ENCODE results near the gene OPN1MW2.
"Not testable (repeated sequence)": the region's sequence is repeated elsewhere in the genome, so short reads cannot be mapped to it uniquely, and the experiment has no call there.

OPN1MW2 gene

DNA sequence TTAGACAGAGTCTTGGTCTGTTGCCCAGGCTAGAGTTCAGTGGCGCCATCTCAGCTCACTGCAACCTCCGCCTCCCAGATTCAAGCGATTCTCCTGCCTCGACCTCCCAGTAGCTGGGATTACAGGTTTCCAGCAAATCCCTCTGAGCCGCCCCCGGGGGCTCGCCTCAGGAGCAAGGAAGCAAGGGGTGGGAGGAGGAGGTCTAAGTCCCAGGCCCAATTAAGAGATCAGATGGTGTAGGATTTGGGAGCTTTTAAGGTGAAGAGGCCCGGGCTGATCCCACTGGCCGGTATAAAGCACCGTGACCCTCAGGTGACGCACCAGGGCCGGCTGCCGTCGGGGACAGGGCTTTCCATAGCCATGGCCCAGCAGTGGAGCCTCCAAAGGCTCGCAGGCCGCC, at the start of gene OPN1MW2:
OPN1MW2 (plus strand) TSS at position 301 of the 400 bp plus-strand sequence; CDS start at position 361, 60 bp downstream.
- DNase-seq (ENCODE audit: low read depth); H3K4me3 ChIP-seq (ENCODE audit: low read depth, low read length): not testable (repeated sequence)

DNA sequence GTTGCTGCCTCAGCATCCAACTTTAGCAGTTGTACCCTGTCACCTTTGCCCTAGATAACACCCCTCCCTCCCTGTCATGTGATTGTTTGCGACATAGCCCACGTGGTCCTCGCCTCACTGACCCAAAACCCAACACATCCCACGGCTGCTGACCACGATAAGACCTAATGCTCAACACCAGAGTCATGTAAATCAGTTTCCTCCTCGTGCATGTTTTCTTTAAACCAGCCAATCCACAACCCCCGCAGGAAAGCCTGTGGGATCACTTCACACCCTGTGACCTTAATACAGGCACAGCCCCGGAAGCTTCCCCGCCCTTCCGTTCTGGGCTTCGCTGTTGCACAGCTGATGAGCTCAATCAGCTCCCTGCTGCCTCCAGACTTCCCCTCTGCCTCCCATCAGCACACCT, 47.0 kb upstream of the OPN1MW2 start:
- not testable (repeated sequence) for H3K4me3 ChIP-seq (ENCODE audit: low read depth, low read length); DNase-seq (ENCODE audit: low read depth)

DNA sequence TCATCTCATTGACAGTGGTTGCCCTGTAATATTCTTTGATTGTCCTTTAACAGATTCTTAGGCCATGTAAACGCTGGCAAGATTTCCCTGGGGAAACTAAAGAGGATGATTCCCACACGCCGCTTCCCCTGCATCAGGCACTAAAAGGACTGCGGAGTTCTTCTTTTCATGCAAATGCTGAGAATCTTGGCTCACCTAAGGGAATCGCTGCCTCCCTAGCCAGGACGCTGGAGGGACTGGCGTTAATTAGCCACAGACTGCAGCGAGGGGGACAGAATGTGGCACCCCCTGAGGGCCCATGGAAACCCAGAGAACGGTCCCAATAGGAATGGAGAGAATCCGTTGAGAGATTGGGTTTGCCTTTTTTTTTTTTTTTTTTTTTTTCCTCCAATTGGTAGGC, 45.2 kb upstream of the OPN1MW2 start:
- H3K4me3 ChIP-seq (ENCODE audit: low read depth, low read length); DNase-seq (ENCODE audit: low read depth): not testable (repeated sequence)

DNA sequence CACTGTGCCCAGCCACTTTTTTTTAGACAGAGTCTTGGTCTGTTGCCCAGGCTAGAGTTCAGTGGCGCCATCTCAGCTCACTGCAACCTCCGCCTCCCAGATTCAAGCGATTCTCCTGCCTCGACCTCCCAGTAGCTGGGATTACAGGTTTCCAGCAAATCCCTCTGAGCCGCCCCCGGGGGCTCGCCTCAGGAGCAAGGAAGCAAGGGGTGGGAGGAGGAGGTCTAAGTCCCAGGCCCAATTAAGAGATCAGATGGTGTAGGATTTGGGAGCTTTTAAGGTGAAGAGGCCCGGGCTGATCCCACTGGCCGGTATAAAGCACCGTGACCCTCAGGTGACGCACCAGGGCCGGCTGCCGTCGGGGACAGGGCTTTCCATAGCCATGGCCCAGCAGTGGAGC, 37.3 kb upstream of the OPN1MW2 start, which contains the start of gene OPN1MW:
OPN1MW (plus strand) TSS at position 301 of the 400 bp plus-strand sequence; CDS start at position 383, 82 bp downstream.
- H3K4me3 ChIP-seq (ENCODE audit: low read depth, low read length); DNase-seq (ENCODE audit: low read depth): not testable (repeated sequence)

DNA sequence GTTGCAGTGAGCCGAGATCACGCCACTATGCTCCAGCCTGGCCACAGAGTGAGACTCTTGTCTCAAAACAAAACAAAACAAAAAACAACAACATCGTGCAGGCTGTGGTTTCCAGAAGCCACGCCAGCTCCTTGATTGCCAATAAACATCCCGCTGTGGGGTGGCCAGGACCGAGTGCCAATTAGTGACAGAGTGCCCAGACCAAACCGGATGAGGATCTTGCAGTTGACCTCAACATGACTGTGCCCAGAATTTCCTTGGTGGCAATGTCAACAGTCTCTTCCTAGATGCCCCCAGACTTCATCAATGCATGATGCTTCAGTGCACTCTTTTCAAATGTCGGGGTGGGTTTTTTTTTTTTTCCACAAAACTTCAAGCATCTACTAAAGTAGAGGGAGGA, 35.8 kb upstream of the OPN1MW2 start:
- H3K4me3 ChIP-seq (ENCODE audit: low read depth, low read length); DNase-seq (ENCODE audit: low read depth): not testable (repeated sequence)

DNA sequence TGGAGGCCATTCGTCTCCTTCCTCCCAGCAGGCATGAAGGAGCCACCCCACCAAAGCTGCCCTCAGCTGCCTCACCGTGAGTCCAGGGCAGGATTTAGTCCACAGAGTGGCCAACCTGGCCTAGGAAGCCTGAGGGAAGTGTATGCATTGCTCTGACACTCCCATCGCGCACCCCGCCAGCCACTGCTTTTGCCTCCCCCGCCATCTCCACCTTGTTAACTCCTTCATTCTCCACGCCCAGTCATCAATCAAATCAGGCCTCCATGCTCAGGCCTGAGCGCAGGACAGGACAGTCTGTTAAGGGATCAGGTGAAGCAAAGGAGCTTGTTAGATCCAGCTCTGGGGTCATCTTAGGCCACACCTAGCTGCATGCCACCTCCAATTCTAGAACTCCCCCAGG, 26.7 kb upstream of the OPN1MW2 start:
- not testable (repeated sequence) for DNase-seq (ENCODE audit: low read depth); H3K4me3 ChIP-seq (ENCODE audit: low read depth, low read length)

DNA sequence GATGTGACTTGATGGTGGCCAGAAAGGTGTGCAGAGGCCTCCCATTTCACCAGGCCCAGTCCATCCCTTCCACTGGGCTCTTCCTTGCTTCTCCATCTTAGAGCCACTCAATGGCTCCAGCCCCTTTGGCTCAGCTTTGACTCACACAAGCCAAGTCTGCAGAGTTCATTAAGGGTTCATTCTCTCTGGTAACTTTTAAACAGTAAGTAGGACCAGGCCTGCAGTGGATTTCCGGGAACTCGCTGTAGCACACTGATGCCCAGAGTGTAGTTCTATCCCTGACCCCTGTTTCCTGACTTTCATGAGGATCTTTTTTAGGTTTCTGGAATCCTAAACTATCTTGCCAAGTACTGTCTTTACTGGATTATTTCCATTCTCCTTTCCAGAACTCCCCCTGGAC, 25.2 kb upstream of the OPN1MW2 start:
- H3K4me3 ChIP-seq (ENCODE audit: low read depth, low read length); DNase-seq (ENCODE audit: low read depth): not testable (repeated sequence)

DNA sequence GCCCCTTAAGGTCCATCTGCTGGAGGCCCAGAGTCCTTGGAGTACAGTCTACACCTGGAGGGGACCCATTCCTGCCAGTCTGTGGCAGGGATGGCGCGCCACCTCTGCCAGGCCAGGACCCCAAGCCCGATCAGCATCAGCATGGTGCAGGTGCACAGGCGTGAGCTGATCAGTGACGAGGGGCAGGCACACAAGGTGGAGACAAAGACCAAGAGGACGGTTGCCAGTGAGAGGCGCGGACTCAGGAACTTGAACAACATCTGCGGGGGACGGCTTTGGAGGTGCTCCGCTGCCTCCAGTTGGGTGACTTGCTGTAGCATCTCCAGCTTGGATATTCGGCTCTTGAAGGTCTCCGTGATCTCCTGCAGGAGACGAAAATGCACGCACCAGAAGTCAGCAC, 23.1 kb upstream of the OPN1MW2 start:
- not testable (repeated sequence) for H3K4me3 ChIP-seq (ENCODE audit: low read depth, low read length); DNase-seq (ENCODE audit: low read depth)

DNA sequence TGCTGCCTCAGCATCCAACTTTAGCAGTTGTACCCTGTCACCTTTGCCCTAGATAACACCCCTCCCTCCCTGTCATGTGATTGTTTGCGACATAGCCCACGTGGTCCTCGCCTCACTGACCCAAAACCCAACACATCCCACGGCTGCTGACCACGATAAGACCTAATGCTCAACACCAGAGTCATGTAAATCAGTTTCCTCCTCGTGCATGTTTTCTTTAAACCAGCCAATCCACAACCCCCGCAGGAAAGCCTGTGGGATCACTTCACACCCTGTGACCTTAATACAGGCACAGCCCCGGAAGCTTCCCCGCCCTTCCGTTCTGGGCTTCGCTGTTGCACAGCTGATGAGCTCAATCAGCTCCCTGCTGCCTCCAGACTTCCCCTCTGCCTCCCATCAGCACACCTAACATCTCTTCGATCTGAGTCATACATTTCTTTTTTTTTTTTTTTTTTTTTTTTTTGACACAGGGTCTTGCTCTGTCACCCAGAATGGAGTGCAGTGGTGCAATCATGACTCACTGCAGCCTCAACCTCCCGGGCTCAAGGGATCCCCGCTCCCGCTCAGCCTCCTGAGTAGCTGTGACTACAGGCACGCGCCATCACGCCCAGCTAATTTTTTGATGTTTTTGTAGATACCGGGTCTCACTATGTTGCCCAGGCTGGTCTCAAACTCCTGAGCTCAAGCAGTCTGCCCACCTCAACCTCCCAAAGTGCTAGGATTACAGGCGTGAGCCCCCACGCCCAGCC, 9.7 kb upstream of the OPN1MW2 start:
- not testable (repeated sequence) for DNase-seq (ENCODE audit: low read depth); H3K4me3 ChIP-seq (ENCODE audit: low read depth, low read length)

DNA sequence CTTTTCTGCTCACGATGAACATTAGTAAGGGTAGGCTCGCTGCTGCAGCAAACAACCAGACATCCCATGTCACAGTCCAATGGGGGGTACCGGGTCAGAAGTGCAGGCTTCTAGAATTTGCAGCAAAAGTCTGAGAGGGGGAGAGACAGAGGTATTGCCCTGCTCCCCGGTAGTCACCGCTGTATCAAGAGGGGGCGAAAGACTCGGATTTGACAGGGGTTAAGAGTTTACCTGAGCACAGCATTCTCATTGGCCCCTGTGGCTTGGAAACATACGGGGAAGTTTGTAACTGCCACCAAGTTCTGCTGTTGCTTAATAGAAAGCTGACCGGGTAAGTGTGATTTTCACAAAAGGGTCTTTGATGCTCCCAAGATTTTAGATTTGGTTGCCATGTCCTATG, 8.5 kb upstream of the OPN1MW2 start:
- DNase-seq (ENCODE audit: low read depth); H3K4me3 ChIP-seq (ENCODE audit: low read depth, low read length): not testable (repeated sequence)

DNA sequence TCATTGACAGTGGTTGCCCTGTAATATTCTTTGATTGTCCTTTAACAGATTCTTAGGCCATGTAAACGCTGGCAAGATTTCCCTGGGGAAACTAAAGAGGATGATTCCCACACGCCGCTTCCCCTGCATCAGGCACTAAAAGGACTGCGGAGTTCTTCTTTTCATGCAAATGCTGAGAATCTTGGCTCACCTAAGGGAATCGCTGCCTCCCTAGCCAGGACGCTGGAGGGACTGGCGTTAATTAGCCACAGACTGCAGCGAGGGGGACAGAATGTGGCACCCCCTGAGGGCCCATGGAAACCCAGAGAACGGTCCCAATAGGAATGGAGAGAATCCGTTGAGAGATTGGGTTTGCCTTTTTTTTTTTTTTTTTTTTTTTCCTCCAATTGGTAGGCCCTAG, 8.1 kb upstream of the OPN1MW2 start:
- not testable (repeated sequence) for DNase-seq (ENCODE audit: low read depth); H3K4me3 ChIP-seq (ENCODE audit: low read depth, low read length)

DNA sequence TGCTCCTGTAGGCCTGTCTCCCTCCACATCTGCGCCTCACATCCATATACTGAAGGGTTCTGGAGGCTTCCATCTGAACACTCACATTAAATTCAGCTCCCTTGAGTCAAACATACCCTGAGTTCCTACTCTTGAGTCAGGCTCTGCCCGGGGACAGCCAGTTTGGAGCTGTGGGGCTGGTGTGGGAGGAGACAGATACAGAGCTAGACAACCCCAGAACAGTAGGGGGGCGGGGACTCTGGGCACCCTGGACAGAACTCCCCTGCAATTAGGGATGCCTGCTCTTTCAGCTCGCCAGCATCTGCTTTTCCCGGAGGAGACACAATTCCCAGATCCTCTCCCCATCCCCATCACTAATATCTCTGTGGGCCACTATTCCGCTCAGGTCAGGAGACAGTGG, 5.7 kb downstream of the OPN1MW2 start:
- H3K4me3 ChIP-seq (ENCODE audit: low read depth, low read length), result not testable (repeated sequence)

DNA sequence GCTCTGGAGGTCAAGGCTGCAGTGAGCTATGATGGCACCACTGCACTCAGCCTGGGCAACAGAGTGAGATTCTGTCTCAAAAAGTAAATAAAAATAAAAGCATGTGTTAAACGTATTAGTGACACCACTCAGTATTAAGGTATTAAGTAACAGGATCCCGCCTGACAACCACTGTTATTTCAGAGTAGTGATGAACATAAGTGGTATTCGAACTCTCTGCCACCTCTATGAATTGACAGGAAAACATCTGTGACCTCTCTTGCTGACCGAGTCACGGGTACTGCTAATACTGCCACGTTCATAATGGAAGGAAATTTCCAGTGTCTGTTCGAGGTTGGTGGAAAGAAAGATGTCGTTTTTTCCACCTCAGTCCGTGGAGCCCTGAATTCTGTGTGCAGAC, 7.2 kb downstream of the OPN1MW2 start:
- not testable (repeated sequence) for H3K4me3 ChIP-seq (ENCODE audit: low read depth, low read length); DNase-seq (ENCODE audit: low read depth)

More for the DNA sequence above, 5.7 kb downstream of the OPN1MW2 start:
- DNase-seq (ENCODE audit: low read depth), result not testable (repeated sequence)

DNA sequence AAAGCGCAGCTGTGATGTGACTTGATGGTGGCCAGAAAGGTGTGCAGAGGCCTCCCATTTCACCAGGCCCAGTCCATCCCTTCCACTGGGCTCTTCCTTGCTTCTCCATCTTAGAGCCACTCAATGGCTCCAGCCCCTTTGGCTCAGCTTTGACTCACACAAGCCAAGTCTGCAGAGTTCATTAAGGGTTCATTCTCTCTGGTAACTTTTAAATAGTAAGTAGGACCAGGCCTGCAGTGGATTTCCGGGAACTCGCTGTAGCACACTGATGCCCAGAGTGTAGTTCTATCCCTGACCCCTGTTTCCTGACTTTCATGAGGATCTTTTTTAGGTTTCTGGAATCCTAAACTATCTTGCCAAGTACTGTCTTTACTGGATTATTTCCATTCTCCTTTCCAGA, 11.9 kb downstream of the OPN1MW2 start:
- DNase-seq (ENCODE audit: low read depth); H3K4me3 ChIP-seq (ENCODE audit: low read depth, low read length): not testable (repeated sequence)

DNA sequence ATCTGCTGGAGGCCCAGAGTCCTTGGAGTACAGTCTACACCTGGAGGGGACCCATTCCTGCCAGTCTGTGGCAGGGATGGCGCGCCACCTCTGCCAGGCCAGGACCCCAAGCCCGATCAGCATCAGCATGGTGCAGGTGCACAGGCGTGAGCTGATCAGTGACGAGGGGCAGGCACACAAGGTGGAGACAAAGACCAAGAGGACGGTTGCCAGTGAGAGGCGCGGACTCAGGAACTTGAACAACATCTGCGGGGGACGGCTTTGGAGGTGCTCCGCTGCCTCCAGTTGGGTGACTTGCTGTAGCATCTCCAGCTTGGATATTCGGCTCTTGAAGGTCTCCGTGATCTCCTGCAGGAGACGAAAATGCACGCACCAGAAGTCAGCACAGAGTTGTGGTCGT, 14.1 kb downstream of the OPN1MW2 start:
- DNase-seq (ENCODE audit: low read depth); H3K4me3 ChIP-seq (ENCODE audit: low read depth, low read length): not testable (repeated sequence)

DNA sequence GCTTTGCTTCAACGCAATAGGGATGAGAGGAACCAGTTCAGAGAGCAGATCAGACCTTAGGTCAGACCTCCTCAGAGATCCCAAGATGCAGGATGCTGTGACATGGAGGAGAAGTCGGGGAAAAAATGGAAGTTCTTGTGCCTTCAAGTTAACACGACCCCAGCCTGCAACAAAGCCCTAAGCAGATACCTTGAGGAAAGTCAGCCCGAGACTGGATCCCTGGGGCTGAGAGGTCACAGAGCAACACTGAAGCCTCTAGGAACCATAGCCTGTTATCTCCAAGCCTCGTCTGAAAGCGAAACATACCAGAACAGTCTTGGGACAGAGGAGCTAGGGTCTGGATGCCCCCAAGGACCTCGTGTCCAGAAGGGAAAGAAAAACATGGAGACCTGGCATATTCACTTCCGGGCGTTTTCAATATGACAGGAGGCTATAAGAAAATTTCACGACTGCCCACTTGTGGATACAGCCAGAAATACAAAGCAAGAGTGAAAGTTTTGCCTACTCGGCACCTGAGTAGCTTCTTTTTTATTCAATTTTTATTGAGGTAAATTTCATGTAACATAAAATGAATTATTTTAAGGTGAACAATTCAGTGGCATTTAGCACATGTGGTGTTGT, 19.5 kb downstream of the OPN1MW2 start:
- DNase-seq (ENCODE audit: low read depth); H3K4me3 ChIP-seq (ENCODE audit: low read depth, low read length): not testable (repeated sequence)

DNA sequence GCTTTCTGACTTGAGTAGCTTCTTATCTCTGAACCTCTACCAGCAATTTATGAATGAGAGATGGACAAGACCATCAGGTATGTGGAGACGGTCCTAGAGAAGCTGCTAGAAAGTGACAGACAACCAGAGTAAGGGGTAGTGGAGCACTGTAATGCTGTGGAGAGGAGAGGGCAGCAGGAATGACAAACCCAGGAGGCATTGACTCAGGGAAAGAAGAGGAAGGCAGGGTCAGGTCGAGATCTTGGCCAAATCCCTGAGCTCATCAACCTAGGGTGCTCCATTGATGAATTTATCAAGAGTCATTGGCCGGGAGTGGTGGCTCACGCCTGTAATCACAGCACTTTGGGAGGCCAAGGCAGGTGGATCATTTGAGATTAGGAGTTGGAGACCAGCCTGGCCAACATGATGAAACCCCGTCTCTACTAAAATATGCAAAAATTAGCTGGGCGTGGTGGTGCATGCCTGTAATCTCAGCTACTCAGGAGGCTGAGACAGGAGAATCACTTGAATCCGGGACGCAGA, 20.5 kb downstream of the OPN1MW2 start:
- not testable (repeated sequence) for H3K4me3 ChIP-seq (ENCODE audit: low read depth, low read length); DNase-seq (ENCODE audit: low read depth)

DNA sequence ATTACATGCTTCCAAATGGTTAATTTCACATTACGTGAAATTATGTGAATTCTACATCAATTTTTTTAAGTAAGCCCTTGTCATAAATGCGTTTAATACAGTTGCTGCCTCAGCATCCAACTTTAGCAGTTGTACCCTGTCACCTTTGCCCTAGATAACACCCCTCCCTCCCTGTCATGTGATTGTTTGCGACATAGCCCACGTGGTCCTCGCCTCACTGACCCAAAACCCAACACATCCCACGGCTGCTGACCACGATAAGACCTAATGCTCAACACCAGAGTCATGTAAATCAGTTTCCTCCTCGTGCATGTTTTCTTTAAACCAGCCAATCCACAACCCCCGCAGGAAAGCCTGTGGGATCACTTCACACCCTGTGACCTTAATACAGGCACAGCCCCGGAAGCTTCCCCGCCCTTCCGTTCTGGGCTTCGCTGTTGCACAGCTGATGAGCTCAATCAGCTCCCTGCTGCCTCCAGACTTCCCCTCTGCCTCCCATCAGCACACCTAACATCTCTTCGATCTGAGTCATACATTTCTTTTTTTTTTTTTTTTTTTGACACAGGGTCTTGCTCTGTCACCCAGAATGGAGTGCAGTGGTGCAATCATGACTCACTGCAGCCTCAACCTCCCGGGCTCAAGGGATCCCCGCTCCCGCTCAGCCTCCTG, 28.0 kb downstream of the OPN1MW2 start:
- not testable (repeated sequence) for DNase-seq (ENCODE audit: low read depth); H3K4me3 ChIP-seq (ENCODE audit: low read depth, low read length)

DNA sequence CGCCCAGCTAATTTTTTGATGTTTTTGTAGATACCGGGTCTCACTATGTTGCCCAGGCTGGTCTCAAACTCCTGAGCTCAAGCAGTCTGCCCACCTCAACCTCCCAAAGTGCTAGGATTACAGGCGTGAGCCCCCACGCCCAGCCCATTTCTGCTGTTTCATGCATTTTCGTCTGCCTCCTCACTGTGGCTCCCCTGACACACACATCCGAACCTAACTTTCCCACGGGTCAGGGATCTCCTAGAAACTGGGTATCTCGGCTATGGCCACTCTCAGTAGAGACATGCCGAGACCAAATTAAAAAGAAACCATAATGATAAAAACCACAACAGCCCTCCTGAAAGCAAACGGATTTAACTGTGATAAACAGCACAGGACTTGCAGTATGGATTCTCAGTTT, 28.5 kb downstream of the OPN1MW2 start:
- H3K4me3 ChIP-seq (ENCODE audit: low read depth, low read length); DNase-seq (ENCODE audit: low read depth): not testable (repeated sequence)

DNA sequence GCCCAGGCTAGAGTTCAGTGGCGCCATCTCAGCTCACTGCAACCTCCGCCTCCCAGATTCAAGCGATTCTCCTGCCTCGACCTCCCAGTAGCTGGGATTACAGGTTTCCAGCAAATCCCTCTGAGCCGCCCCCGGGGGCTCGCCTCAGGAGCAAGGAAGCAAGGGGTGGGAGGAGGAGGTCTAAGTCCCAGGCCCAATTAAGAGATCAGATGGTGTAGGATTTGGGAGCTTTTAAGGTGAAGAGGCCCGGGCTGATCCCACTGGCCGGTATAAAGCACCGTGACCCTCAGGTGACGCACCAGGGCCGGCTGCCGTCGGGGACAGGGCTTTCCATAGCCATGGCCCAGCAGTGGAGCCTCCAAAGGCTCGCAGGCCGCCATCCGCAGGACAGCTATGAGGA, 37.7 kb downstream of the OPN1MW2 start, which contains the start of gene OPN1MW3:
OPN1MW3 (plus strand) TSS at position 301 of the 400 bp plus-strand sequence; CDS start at position 339, 38 bp downstream.
- H3K4me3 ChIP-seq (ENCODE audit: low read depth, low read length); DNase-seq (ENCODE audit: low read depth): not testable (repeated sequence)

Measured in GM12864 (cell line).